HFF-Myc (cell line): ENCODE results near the gene RBPJ.

ENCODE experiments used
- DNase-seq: peaks from one replicate; pipeline ENCODE4 v3.0.0-alpha.2; 2011; ENCODE audit warnings: low read depth; ENCODE audit errors: extremely low read depth
- H3K4me3 ChIP-seq: replicated peaks from 2 replicates; pipeline ENCODE4 v1.5.1; 2011; ENCODE audit warnings: low read depth, mild to moderate bottlenecking, control low read depth, low read length
- TF ChIP-seq, protein P1 (sequence below): IDR thresholded peaks from 2 replicates; pipeline ENCODE4 v1.5.1; 2012; ENCODE audit warnings: mild to moderate bottlenecking, low read depth, low read length, control low read depth; ENCODE audit errors: missing control alignments

RBPJ gene

DNA sequence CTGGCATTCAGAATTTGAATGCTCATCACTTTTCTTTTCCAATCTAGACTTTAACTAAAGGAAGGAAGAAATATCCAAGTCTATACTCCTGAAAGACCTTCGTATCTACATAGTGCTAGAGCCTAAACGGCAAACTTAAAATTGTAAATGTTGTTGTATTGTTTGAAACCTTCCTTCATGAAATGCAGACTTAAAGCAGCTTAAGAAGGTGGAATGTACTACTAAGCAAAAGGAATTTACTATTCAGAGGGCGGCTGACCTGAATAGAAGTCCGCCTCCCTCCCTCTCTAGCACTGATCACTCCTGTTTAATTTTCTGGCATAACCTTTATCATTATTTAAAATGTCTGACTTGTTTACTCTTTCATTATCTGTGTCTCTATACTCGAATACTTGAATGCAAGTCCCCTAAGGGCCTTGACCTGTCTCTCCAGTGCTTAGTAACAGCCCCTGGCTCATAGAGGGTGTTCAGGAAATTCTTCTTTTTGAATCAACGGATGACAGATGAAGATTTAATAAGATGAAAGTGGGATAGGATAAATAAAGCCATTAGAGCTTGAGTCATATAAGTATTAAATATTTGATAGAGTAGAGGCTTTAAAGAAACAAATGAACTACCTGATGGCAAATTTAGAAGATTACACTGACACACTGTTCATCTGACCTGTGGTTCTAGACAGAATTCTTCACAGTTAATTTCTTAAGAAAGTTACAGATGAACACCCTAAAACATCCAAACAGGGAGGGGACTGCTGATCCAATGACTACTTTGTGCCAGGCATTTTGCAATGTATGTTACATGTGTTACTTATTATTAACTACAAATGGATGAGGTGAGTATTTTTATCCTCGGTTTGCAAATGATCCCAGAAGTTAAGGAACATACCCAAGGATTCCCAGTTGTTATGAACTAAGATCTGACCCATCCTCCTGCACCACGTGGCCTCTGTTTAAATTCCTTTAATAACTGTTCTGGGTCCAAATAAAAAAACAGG is 20.2 kb upstream of the RBPJ start:
- no peak overlapping the region for H3K4me3 ChIP-seq
- no peak for DNase-seq
- TF ChIP-seq, protein P1, sequence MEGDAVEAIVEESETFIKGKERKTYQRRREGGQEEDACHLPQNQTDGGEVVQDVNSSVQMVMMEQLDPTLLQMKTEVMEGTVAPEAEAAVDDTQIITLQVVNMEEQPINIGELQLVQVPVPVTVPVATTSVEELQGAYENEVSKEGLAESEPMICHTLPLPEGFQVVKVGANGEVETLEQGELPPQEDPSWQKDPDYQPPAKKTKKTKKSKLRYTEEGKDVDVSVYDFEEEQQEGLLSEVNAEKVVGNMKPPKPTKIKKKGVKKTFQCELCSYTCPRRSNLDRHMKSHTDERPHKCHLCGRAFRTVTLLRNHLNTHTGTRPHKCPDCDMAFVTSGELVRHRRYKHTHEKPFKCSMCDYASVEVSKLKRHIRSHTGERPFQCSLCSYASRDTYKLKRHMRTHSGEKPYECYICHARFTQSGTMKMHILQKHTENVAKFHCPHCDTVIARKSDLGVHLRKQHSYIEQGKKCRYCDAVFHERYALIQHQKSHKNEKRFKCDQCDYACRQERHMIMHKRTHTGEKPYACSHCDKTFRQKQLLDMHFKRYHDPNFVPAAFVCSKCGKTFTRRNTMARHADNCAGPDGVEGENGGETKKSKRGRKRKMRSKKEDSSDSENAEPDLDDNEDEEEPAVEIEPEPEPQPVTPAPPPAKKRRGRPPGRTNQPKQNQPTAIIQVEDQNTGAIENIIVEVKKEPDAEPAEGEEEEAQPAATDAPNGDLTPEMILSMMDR, result no peak

DNA sequence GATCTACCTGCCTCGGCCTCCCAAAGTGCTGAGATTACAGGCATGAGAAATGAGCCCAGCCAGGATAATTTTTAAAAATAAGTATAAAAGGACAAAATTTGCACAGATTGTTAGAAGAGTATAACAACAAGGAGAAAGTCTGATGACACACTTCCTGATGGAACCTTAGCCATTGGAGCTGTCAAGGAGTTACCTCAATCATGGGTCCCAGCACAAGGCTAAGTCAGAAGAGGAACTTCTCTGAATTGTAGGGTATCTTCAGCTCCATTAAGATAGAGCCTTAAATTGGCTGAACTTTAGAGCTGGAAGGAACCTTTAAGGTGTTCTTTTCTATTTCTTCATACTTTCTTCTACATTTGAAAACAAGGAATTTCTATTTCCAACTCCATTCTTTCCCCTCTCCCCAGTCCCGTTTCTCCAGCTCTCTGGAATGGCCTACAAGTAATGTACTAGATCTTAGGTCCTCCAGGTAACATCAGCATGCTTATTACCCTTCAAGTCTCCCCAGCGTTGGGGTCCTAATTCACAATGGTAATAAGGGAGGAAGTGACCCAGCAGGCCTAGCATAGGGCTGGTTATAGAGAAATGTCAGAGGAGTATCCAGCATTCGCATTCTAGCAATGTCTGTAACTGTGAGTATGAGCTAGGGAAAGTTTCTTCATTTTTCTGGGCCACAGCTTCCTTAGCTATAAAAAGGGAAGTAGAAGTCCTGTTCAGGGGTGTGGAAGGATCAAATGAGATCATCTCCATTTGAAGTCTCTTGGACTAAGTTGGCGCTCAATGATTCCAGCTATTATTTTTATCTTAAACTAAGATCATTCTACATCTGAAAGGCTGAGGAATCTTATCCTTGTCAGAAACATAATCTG is 18.5 kb upstream of the RBPJ start:
- no peak overlapping the region for H3K4me3 ChIP-seq
- TF ChIP-seq, protein P1, result no peak
- DNase-seq, result no peak

DNA sequence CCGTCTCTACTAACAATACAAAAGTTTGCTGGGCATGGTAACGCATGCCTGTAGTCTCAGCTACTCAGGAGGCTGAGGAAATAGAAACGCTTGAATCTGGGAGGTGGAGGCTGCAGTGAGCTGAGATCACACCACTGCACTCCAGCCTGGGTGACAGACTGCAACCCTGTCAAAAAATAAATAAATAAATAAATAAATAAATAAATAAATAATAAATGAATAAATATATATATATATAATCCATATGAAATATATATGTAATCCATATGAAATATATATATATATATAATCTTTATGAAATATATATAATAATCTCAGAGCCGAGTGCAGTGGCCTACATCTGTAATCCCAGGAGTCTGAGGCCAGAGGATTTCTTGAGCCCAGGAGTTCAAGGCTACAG is 17.8 kb upstream of the RBPJ start:
- no peak for DNase-seq
- TF ChIP-seq, protein P1, result no peak
- H3K4me3 ChIP-seq, result no peak overlapping the region

DNA sequence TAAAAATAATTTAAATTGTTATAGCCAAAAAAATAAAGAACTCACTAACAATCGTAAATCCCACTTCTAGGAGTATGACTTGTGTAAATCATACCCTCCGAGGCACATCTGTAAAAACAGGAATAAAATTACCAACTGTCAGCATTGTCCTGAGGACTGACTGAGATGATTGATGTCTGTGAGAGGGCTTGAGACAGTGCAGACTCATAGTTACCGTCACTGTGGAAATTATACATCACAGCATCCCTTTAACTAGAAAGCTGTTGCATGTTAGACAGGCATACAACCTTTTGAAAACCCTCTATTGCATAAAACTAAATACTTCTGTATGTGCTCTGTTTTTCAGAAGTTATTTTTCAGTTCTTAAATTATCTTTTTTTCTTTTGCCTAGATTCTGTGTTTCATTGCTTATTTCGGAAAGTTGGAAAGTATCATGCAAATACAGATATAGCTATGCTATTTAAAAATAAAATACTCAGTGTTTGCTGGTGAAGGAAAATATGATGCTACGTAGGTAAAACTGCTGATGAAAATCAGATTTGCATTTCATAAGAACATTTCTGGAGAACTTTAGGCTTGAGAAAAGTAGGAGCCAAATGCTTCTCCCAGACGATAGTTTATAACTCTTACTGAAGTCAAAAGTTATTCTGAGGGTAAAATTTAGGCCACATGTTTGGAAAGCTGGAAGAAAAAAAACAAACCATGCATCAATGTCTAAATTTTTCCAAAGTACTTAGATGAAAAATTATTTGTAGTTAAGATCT is 13.6 kb upstream of the RBPJ start:
- TF ChIP-seq, protein P1, result no peak
- DNase-seq, result no peak
- H3K4me3 ChIP-seq, result no peak overlapping the region

DNA sequence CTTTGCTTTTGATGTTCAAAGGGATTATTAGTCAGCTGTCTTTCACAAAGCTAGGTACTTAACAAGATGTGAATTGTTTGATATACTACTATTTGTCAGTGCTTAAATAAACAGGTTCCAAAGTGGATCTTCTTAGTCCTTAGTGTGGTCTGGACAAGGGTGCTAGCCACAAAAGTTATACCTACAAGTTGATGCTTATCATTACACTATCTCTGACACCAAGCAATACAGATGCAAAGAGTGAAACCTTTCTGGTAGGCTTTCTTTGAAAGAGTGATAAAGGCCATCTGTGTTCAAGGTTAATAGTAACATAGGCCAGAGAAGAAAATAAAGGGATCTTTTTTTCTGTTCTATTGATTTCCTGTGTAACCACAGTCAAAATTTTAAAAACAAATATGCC is 12.2 kb upstream of the RBPJ start:
- DNase-seq, result no peak
- TF ChIP-seq, protein P1, result no peak
- H3K4me3 ChIP-seq, result no peak overlapping the region

DNA sequence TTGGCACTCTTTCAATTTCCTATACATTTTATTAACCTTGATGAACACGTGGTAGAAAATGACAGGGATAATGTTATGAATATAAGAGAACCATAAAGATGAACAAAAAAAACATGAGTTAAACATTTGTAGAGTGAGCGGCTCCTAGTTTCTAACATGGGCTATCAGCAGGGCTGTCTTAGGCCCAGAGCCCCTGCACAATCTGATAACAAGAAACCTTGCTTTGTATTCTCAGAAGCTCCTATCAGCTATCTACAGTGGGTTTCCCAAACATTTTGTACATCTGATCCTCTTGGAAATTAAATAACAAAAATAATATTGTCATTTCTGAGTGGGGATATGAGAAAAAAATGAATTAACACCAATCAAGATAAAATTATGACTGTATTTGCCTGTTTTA is 10.6 kb upstream of the RBPJ start:
- TF ChIP-seq, protein P1, result no peak
- H3K4me3 ChIP-seq, result no peak overlapping the region
- DNase-seq, result no peak
